Activated T-cell treated with anti-CD3 and anti-CD28 coated beads, Interleukin-2, amount 50 U/mL, for 72 hours (primary cell): ENCODE measurements around the gene ETFBKMT. TPM values are rescaled to one million over a fixed set of nuclear protein-coding genes. Genes with fewer than 3 reads are reported as not detected.

Source experiments
- ATAC-seq, 2 donors: fragments of 150-1000 bp; cut with Tn5 transposase; replicated peaks in 1 of 2; 2 replicates each; pipeline ENCODE4 v1.10.0; 2021; ENCODE audit warnings: moderate library complexity in 2 of 2, mild to moderate bottlenecking in 1 of 2
- DNase-seq, 2 donors: peaks; one replicate each; pipeline ENCODE4 v3.0.0; 2021 to 2022; ENCODE audit warnings: mixed read lengths in 1 of 2
- H3K27ac Mint-ChIP-seq: one replicate; pipeline ENCODE4 v1.8.0; 2022; ENCODE audit warnings: mild to moderate bottlenecking, moderate library complexity, mixed read lengths
- H3K27me3 Mint-ChIP-seq: one replicate; pipeline ENCODE4 v1.8.0; 2022; ENCODE audit warnings: low read depth, mixed read lengths
- H3K36me3 Mint-ChIP-seq, 2 donors: one replicate each; pipeline ENCODE4 v1.8.0; 2022; ENCODE audit warnings: mixed read lengths in 2 of 2, mild to moderate bottlenecking in 1 of 2; ENCODE audit not compliant: insufficient read depth in 2 of 2
- H3K4me1 Mint-ChIP-seq: one replicate; pipeline ENCODE4 v1.8.0; 2022; ENCODE audit warnings: low read depth, mixed read lengths
- H3K4me3 Mint-ChIP-seq, 2 donors: one replicate each; pipeline ENCODE4 v1.8.0; 2022; ENCODE audit warnings: mild to moderate bottlenecking in 2 of 2, mixed read lengths in 2 of 2, moderate library complexity in 2 of 2
- H3K9me3 Mint-ChIP-seq, 2 donors: one replicate each; pipeline ENCODE4 v1.8.0; 2022; ENCODE audit warnings: mixed read lengths in 2 of 2
- total RNA-seq, 2 donors: library from RNA; stranded (reverse); gene quantifications; one replicate each; pipeline ENCODE4 v1.2.3, GENCODE V29; 2022

ETFBKMT gene
- total RNA-seq: 1 to 10 TPM; 1.3 to 2.0 TPM

- peak within 1 kb of the TSS; percentile 94 for H3K27ac Mint-ChIP-seq
- no peaks in the 10 kb centered on the region for H3K9me3 Mint-ChIP-seq
- peak; percentile 100 for ATAC-seq
- no peaks in the 10 kb centered on the region for H3K36me3 Mint-ChIP-seq
- peaks cover 5% of the 10 kb centered on the region for H3K4me1 Mint-ChIP-seq
- peak; percentile 94 to 96 for DNase-seq
- peak within 1 kb of the TSS; percentile 88 to 89 for H3K4me3 Mint-ChIP-seq
- H3K27me3 Mint-ChIP-seq: no peaks in the 10 kb centered on the region
Observed at GRCh38 chr12:31659087-31659942, at the start of gene ETFBKMT. TSS of gene ETFBKMT (plus strand) at chr12:31659688. CDS start at chr12:31661954, 2,266 bp downstream.

GRCh38 chr12:31612819-31613218, 46.7 kb upstream of the ETFBKMT start:
- no peaks in the 10 kb centered on the region for H3K27me3 Mint-ChIP-seq
- DNase-seq: no peak
- ATAC-seq: no peak
- no peaks in the 10 kb centered on the region for H3K4me1 Mint-ChIP-seq
- no peak overlapping the region for H3K27ac Mint-ChIP-seq
- peaks cover 0 to 3% of the 10 kb centered on the region in 2 donors for H3K36me3 Mint-ChIP-seq
- H3K9me3 Mint-ChIP-seq: no peaks in the 10 kb centered on the region
- no peak overlapping the region for H3K4me3 Mint-ChIP-seq

GRCh38 chr12:31618228-31619025, 41.1 kb upstream of the ETFBKMT start:
- no peak overlapping the region for H3K4me3 Mint-ChIP-seq
- no peak for ATAC-seq

GRCh38 chr12:31620311-31620710, 39.2 kb upstream of the ETFBKMT start:
- H3K27ac Mint-ChIP-seq: no peak overlapping the region
- DNase-seq (no peak), ATAC-seq (no peak)
- H3K4me1 Mint-ChIP-seq: peaks cover 4% of the 10 kb centered on the region
- H3K27me3 Mint-ChIP-seq: no peaks in the 10 kb centered on the region
- H3K4me3 Mint-ChIP-seq: no peak overlapping the region
- H3K9me3 Mint-ChIP-seq: no peaks in the 10 kb centered on the region
- no peaks in the 10 kb centered on the region for H3K36me3 Mint-ChIP-seq

More at GRCh38 chr12:31618228-31619025, 41.1 kb upstream of the ETFBKMT start:
- H3K4me1 Mint-ChIP-seq: peaks cover 4% of the 10 kb centered on the region
- no peak overlapping the region for H3K27ac Mint-ChIP-seq
- no peaks in the 10 kb centered on the region for H3K36me3 Mint-ChIP-seq
- no peaks in the 10 kb centered on the region for H3K9me3 Mint-ChIP-seq
- no peaks in the 10 kb centered on the region for H3K27me3 Mint-ChIP-seq
- no peak for DNase-seq

GRCh38 chr12:31622038-31622437, 37.5 kb upstream of the ETFBKMT start:
- Mint-ChIP-seq H3K27ac (no peak overlapping the region), H3K4me3 (no peak overlapping the region)

GRCh38 chr12:31626270-31626995, 33.1 kb upstream of the ETFBKMT start:
- DNase-seq: no peak
- Mint-ChIP-seq H3K4me1 (no peaks in the 10 kb centered on the region), H3K9me3 (no peaks in the 10 kb centered on the region), H3K4me3 (no peak overlapping the region), H3K36me3 (peaks cover 0 to 1% of the 10 kb centered on the region in 2 donors), H3K27me3 (no peaks in the 10 kb centered on the region), H3K27ac (no peak overlapping the region)
- ATAC-seq: no peak

More at GRCh38 chr12:31622038-31622437, 37.5 kb upstream of the ETFBKMT start:
- ATAC-seq (no peak), DNase-seq (no peak)
- Mint-ChIP-seq H3K36me3 (peaks cover 0 to 1% of the 10 kb centered on the region in 2 donors), H3K4me1 (peaks cover 4% of the 10 kb centered on the region), H3K9me3 (no peaks in the 10 kb centered on the region), H3K27me3 (no peaks in the 10 kb centered on the region)

- Mint-ChIP-seq H3K4me1 (no peaks in the 10 kb centered on the region), H3K9me3 (no peaks in the 10 kb centered on the region), H3K27me3 (no peaks in the 10 kb centered on the region), H3K4me3 (no peak overlapping the region), H3K27ac (no peak overlapping the region), H3K36me3 (peaks cover 0 to 1% of the 10 kb centered on the region in 2 donors)
- ATAC-seq: no peak
- DNase-seq: no peak
Observed at GRCh38 chr12:31627456-31628054, 31.9 kb upstream of the ETFBKMT start.

GRCh38 chr12:31629756-31630732, 29.4 kb upstream of the ETFBKMT start:
- H3K4me3 Mint-ChIP-seq: no peak overlapping the region
- no peaks in the 10 kb centered on the region for H3K9me3 Mint-ChIP-seq
- ATAC-seq (no peak), DNase-seq (no peak)
- no peaks in the 10 kb centered on the region for H3K4me1 Mint-ChIP-seq
- no peak overlapping the region for H3K27ac Mint-ChIP-seq
- no peaks in the 10 kb centered on the region for H3K27me3 Mint-ChIP-seq
- peaks cover 0 to 1% of the 10 kb centered on the region in 2 donors for H3K36me3 Mint-ChIP-seq

- Mint-ChIP-seq H3K27me3 (no peaks in the 10 kb centered on the region), H3K4me1 (no peaks in the 10 kb centered on the region), H3K36me3 (no peaks in the 10 kb centered on the region), H3K9me3 (no peaks in the 10 kb centered on the region), H3K27ac (no peak overlapping the region), H3K4me3 (no peak overlapping the region)
- DNase-seq (no peak), ATAC-seq (no peak)
Observed at GRCh38 chr12:31631023-31631724, 28.3 kb upstream of the ETFBKMT start.

GRCh38 chr12:31631809-31632208, 27.7 kb upstream of the ETFBKMT start:
- no peaks in the 10 kb centered on the region for H3K27me3 Mint-ChIP-seq
- ATAC-seq (no peak), DNase-seq (no peak)
- no peaks in the 10 kb centered on the region for H3K9me3 Mint-ChIP-seq
- no peaks in the 10 kb centered on the region for H3K4me1 Mint-ChIP-seq
- H3K27ac Mint-ChIP-seq: no peak overlapping the region
- H3K4me3 Mint-ChIP-seq: no peak overlapping the region
- H3K36me3 Mint-ChIP-seq: no peaks in the 10 kb centered on the region

- DNase-seq (no peak), ATAC-seq (no peak)
- Mint-ChIP-seq H3K27ac (no peak overlapping the region), H3K27me3 (no peaks in the 10 kb centered on the region), H3K4me1 (no peaks in the 10 kb centered on the region), H3K36me3 (no peaks in the 10 kb centered on the region), H3K4me3 (no peak overlapping the region), H3K9me3 (no peaks in the 10 kb centered on the region)
Observed at GRCh38 chr12:31633464-31633863, 26.0 kb upstream of the ETFBKMT start.
